GM18861 (cell line): Measurements from ENCODE around the gene GNE.

ENCODE experiments used
- ATAC-seq: cut with Tn5 transposase; IDR thresholded peaks from one replicate; pipeline ENCODE4 v1.9.1; 2021; ENCODE audit not compliant: unreplicated experiment

The GNE gene

GRCh38 chr9:36169708-36170107 lies 88.5 kb downstream of the GNE start:
- ATAC-seq, result no peak

GRCh38 chr9:36169166-36169565 lies 89.1 kb downstream of the GNE start, which contains the start of gene CCIN:
Gene CCIN, plus strand, starts transcription at chr9:36169388. Its CDS starts 115 bp downstream, at chr9:36169503.
- no peak for ATAC-seq

- peak; percentile 67 for ATAC-seq
Observed at GRCh38 chr9:36166168-36166927, 91.9 kb downstream of the GNE start.

GRCh38 chr9:36165826-36166167 lies 92.5 kb downstream of the GNE start:
- ATAC-seq, result no peak

- ATAC-seq, result no peak
Observed at GRCh38 chr9:36164989-36165388, 93.3 kb downstream of the GNE start.
